Mesodermal cell (in vitro differentiated cells): Measurements from ENCODE around the gene MOB2.

Source experiments
- H3K27ac ChIP-seq: 2 replicates; pipeline ENCODE4 v1.7.0; 2013; ENCODE audit warnings: mild to moderate bottlenecking, low read depth, low read length, moderate library complexity; ENCODE audit not compliant: severe bottlenecking
- H3K36me3 ChIP-seq: 2 replicates; pipeline ENCODE4 v1.7.1; 2013; ENCODE audit warnings: mild to moderate bottlenecking, low read length, moderate library complexity; ENCODE audit not compliant: control insufficient read depth, insufficient read depth
- H3K4me1 ChIP-seq: one replicate; pipeline ENCODE4 v1.7.1; 2013; ENCODE audit warnings: mild to moderate bottlenecking, low read length; ENCODE audit not compliant: insufficient read depth, control insufficient read depth, poor library complexity, severe bottlenecking
- H3K4me3 ChIP-seq: 2 replicates; pipeline ENCODE4 v1.7.0; 2013; ENCODE audit warnings: low read length, control low read depth, mild to moderate bottlenecking; ENCODE audit not compliant: insufficient read depth, poor library complexity, severe bottlenecking; ENCODE audit errors: extremely low read depth
- H3K9me3 ChIP-seq: 2 replicates; pipeline ENCODE4 v1.7.1; 2013; ENCODE audit warnings: mild to moderate bottlenecking, low read length, moderate library complexity; ENCODE audit not compliant: control insufficient read depth
- WGBS, 2 experiments: methylation state at CpG; one replicate each; pipeline ENCODE4 v1.1.5; 2013; ENCODE audit warnings: missing lambda C conversion rate in 2 of 2; ENCODE audit not compliant: insufficient coverage in 2 of 2; 5-methylcytosine and 5-hydroxymethylcytosine counted together

Gene MOB2

DNA sequence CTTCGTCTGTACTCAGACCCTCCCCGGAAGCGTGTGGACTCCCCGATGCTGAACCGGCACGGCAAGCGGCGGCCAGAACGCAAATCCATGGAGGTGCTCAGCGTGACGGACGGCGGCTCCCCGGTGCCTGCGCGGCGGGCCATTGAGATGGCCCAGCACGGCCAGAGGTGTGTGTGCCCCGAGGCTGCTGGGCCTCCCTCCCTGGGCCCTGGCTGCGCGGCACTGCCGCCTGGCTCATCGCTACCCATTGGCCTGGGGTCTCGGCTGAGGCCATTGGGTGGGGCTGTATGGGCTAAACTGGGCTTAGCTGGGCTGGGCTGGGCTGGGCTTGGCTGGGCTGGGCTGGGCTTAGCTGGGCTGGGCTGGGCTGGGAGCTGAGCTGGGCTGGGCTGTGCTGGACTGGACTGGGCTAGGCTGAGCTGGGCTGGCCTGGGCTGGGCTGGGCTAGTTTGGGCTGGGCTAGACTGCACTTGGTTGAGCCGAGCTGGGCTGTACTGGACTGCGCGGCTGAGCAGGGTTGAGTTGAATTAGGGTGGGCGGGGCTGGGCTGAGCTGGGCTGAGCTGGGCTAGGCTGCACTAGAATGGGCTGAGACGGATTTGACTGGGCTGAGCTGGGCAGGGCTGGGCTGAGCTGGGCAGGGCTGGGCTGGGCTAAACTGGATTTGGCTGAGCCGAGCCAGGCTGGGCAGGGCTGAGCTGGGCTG is 40.7 kb downstream of the MOB2 start:
- WGBS, 2 experiments = 97 to 98% methylated on average over 20 to 26 of the region's 30 CpGs
- Histone ChIP-seq H3K9me3 (no peaks in the 10 kb centered on the region), H3K4me1 (no peaks in the 10 kb centered on the region), H3K4me3 (no peak overlapping the region), H3K36me3 (no peaks in the 10 kb centered on the region), H3K27ac (no peak overlapping the region)

DNA sequence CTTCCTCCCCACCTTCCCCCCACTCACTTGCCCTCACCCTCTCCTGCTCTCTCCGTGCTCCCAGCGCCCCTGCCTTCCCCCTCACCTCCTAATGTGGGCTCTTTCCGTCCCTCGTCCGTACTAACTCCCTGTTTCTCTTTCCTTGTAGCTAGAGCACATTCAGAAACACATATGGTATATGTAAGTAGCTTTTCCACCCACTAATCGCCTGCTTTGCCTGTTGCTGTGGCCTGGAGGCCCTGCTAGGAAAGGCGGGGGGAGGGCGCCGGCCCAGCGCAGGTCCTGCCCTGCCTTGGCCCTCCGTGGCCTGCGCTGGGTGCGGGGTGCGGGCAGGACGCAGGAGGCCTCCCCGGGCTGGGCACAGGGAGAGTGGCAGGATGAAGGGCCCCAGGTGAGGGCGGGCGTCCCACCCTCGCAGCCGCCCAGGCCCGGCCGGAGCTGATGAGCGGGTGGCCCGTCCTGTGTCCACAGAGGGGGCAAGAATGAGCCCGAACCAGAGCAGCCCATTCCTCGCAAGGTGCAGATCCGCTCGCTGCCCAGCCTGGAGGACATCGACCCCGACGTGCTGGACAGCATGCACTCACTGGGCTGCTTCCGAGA is 41.7 kb downstream of the MOB2 start:
- no peaks in the 10 kb centered on the region for H3K36me3 ChIP-seq
- no peaks in the 10 kb centered on the region for H3K9me3 ChIP-seq
- H3K27ac ChIP-seq = no peak overlapping the region
- no peaks in the 10 kb centered on the region for H3K4me1 ChIP-seq
- no peak overlapping the region for H3K4me3 ChIP-seq
- 94 to 95% methylated on average over 27 of the region's 32 CpGs for WGBS, 2 experiments

DNA sequence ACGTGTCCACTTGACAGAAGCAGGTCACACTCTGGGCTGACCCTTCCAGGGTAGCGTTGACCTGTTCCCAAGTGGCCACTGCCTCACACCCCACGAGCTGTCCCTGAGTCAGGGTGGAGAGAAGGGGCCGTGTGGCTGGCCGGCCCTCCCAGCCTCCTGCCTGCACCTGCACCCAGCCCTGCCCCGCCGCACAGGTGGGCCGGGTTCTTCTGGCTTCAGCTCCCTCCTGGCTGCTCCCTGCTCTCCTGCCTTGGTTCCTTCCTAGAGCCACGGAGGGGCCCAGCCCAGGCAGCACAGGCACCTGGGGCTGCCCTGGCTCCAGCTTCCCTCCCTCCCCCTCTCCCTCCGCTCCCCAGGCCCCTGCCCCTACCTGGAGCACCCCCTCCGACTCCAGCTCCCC is 42.3 kb downstream of the MOB2 start:
- H3K4me3 ChIP-seq = no peak overlapping the region
- WGBS, 2 experiments = 91 to 95% methylated on average over 4 to 9 of the region's 11 CpGs
- no peak overlapping the region for H3K27ac ChIP-seq
- no peaks in the 10 kb centered on the region for H3K4me1 ChIP-seq
- no peaks in the 10 kb centered on the region for H3K9me3 ChIP-seq
- no peaks in the 10 kb centered on the region for H3K36me3 ChIP-seq

DNA sequence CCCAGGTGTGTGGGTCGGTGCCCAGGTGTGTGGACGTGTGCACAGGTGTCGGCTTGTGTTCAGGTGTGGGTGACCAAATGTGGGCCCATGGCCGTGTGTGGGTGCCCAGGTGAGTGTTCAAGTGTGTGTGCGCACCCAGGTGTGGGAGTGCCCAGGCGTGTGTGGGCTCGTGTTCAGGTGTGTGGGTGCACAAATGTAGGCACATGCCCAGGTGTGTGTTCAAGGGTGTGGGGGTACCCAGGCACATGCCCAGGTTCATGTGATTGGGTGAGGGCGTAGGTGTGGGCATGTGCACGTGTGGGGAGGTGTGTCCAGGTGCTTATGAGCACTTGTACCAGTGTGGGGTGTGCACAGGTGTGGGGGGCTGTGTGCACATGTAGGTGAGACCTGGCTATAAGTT is 42.8 kb downstream of the MOB2 start:
- Histone ChIP-seq H3K36me3 (no peaks in the 10 kb centered on the region), H3K4me3 (no peak overlapping the region), H3K27ac (no peak overlapping the region), H3K4me1 (no peaks in the 10 kb centered on the region), H3K9me3 (no peaks in the 10 kb centered on the region)
- 89 to 93% methylated on average over 7 to 8 of the region's 9 CpGs for WGBS, 2 experiments

DNA sequence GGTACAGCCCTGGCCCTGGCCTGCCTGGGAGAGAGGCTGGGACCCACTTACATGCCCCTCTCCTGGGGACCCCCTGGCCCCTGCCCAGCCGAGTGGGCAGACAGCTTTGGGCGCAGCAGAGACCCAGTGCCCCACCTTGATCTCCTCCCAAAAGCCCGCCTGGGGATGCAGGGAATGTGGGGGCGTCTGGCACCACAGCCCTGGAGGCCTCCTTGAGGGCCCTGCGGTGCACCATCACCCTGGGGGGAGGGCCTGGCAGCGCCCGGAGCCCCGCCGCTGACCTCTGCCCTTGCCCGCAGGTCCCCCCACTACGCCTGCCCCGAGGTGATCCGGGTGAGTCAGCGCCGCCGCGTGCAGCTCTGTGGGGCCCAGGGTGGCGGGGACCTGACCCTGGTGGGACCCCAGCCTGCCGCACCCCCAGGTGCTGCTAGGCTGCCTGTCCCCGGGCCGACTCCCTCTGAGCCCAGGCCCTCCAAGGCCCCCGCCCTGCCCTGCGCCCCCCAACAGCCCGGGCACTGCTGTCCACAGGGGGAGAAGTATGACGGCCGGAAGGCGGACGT is 43.7 kb downstream of the MOB2 start:
- no peak overlapping the region for H3K4me3 ChIP-seq
- H3K27ac ChIP-seq = no peak overlapping the region
- H3K4me1 ChIP-seq = no peaks in the 10 kb centered on the region
- H3K36me3 ChIP-seq = no peaks in the 10 kb centered on the region
- WGBS, 2 experiments = 88 to 94% methylated on average over 19 to 28 of the region's 28 CpGs
- no peaks in the 10 kb centered on the region for H3K9me3 ChIP-seq

DNA sequence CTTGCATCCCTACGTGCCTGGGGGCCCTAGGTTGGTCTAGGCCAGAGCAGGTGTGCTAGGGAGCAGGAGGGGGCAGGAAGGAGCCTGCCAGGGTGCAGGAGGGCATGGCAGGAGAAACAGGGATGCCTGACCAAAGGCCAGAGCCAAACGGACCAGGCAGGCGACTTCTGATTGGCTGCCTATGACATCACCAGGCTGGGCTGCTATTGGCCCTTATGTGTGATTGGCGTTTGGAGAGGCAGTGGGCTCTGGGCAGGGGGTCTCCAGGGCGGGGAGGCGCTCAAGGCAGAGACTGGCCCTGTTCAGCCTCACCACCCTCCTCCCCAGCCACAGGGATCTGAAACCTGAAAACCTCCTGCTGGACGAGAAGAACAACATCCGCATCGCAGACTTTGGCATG is 44.4 kb downstream of the MOB2 start:
- H3K9me3 ChIP-seq = no peaks in the 10 kb centered on the region
- H3K27ac ChIP-seq = no peak overlapping the region
- H3K36me3 ChIP-seq = no peaks in the 10 kb centered on the region
- peaks cover 7% of the 10 kb centered on the region for H3K4me1 ChIP-seq
- H3K4me3 ChIP-seq = no peak overlapping the region
- WGBS, 2 experiments = 48 to 70% methylated on average over 4 to 7 of the region's 9 CpGs

DNA sequence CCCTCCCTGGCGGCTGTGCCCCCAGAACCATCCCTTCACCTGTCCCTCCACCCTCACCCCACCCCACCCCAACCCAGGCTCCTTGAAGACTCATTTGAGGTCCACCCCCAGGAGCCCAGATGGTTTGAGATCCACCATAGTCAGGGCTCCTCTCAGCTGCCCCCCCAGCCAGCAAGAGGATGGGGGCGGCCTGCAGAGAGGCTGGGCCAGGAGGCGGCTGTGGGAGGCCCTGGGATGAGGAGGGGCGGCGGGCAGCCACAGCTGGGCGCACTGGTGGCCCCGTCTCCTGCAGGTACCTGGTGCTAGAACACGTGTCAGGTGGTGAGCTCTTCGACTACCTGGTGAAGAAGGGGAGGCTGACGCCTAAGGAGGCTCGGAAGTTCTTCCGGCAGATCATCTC is 46.1 kb downstream of the MOB2 start:
- H3K4me1 ChIP-seq = peaks cover 15% of the 10 kb centered on the region
- H3K9me3 ChIP-seq = no peaks in the 10 kb centered on the region
- WGBS, 2 experiments = 91 to 95% methylated on average over 8 of the region's 12 CpGs

DNA sequence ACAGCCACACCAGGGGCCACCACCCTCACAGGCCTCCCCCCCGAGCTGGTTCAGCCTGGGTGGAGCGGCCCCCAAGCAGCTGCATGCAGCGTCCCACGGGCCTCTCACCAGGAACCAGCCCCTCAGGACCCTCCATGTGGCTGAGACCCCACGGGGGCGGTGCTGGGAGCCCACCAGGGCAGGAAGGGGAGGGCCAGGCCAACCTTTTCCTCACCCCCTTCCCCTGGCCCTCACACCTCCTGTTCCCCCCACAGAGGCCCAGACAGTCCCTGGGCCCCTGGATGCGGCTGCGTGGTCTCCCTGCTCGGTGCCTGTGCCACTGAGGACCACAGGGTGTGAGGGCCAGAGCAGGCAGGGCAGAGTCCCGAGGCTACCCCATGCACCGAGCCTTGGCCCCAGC is 46.5 kb downstream of the MOB2 start:
- H3K9me3 ChIP-seq = no peaks in the 10 kb centered on the region
- no peak overlapping the region for H3K4me3 ChIP-seq
- peaks cover 15% of the 10 kb centered on the region for H3K4me1 ChIP-seq
- H3K27ac ChIP-seq = no peak overlapping the region
- no peaks in the 10 kb centered on the region for H3K36me3 ChIP-seq
- 90 to 98% methylated on average over 4 to 7 of the region's 11 CpGs for WGBS, 2 experiments

More for the DNA sequence above, 46.1 kb downstream of the MOB2 start:
- H3K4me3 ChIP-seq = no peak overlapping the region
- no peaks in the 10 kb centered on the region for H3K36me3 ChIP-seq
- no peak overlapping the region for H3K27ac ChIP-seq

DNA sequence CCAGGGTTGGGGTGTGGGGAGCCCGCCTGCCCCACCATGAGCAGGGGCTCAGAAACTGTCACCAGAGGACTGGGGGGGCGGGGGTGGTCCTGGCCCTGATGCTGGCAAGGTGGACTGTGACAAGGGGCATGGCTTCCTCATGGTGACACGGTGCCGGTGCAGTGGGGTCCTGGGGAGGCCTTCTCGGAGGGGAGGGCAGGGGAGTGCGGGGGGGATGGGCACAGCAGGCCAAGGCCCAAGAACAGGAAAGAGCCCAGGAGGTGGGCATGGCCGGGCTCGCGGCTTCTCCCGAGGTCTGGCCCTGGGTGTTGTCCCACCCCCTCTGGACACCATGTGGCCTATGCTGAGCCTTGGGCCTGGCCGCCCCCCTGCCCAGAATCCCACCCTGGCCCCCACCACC is 47.2 kb downstream of the MOB2 start:
- Histone ChIP-seq H3K36me3 (no peaks in the 10 kb centered on the region), H3K4me3 (no peak overlapping the region), H3K9me3 (no peaks in the 10 kb centered on the region), H3K4me1 (peaks cover 15% of the 10 kb centered on the region), H3K27ac (no peak overlapping the region)
- 88 to 89% methylated on average over 6 to 9 of the region's 11 CpGs for WGBS, 2 experiments

DNA sequence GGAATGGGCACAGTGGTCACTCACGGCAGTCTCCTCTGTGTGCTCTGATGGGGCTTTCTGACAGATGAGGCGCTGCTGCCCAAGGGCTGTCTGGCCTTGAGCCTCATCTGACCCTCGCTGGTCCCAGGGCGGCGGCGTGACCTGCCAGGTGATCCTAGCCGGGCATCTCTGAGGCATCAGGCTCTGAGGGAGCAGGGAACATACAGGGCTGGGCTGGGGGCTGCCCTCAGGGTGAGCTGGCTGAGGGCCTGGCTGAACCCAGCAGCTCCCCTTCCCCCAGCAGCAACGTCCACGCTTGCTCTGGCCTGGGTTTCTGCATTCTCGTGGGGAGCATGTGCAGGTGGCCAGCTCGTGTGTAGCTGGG is 47.6 kb downstream of the MOB2 start:
- Histone ChIP-seq H3K4me1 (peaks cover 15% of the 10 kb centered on the region), H3K27ac (no peak overlapping the region), H3K36me3 (no peaks in the 10 kb centered on the region), H3K4me3 (no peak overlapping the region), H3K9me3 (no peaks in the 10 kb centered on the region)
- 87 to 90% methylated on average over 7 to 11 of the region's 11 CpGs for WGBS, 2 experiments
